Fibroblast of skin of right biceps (primary cell): ENCODE measurements around the gene WSCD1.
A peak's percentile ranks its signal among the peaks of the same experiment; 100 is the strongest.

ENCODE experiments used
- DNase-seq: peaks from one replicate; pipeline ENCODE4 v3.0.0-alpha.2; 2013

WSCD1 gene

DNA sequence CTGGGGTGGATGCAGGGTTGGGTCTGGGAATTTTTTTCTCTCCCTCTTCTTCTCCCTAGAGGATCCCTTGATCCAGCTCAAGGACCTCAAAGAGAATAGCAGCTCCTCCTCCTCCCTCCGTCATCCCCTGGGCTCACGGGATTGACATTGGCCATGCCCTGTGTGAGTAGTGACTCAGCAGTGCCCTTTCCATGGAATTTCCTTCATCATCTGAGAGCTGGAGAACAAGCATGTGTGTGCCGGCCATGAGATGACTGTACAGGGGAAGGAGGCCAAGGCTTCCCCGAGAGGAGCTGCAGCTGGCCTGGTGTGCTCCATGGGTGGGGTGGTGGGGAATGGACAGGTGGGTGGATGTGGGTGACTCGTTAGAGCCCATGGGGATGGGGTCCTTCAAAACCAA, 8.9 kb upstream of the WSCD1 start:
- peak; percentile 18 for DNase-seq

DNA sequence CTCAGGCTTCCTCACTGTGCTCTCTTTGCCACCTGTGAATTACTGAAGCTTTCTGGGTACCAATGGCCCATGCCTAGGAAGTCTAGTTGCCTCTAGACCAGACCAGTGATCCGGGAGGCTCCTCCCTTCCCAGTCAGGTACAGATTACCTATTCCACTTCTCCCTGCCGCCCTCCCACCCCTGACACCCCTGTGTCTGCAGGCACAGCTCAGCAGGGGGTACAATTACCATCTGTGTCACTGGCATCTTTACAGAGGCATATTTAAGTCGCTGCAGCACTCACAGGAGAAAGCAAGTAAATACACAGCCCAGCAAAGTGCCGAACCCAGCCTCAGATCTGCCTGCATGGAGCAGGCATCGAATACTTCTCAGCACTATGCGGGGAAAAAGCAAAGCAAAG, 5.3 kb upstream of the WSCD1 start:
- no peak for DNase-seq

DNA sequence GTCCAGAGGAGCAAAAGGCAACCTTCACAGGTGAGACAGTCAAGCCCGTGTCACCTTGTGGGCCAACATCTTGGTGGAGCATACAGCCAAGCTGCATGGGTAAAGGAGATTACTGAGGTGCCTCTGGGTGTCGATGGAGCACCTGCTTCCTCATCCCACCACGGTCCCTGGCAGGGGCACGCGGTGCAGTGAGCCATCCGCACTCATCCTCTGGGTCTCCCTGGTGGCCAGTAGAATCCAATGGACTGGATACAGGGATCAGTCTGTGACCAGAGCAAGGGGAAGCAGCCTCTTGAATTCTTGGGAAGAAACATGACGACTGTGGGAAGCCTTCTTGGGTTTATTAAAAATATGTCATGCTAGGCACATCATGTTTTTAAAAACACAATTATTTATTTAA, 4.8 kb upstream of the WSCD1 start:
- no peak for DNase-seq

DNA sequence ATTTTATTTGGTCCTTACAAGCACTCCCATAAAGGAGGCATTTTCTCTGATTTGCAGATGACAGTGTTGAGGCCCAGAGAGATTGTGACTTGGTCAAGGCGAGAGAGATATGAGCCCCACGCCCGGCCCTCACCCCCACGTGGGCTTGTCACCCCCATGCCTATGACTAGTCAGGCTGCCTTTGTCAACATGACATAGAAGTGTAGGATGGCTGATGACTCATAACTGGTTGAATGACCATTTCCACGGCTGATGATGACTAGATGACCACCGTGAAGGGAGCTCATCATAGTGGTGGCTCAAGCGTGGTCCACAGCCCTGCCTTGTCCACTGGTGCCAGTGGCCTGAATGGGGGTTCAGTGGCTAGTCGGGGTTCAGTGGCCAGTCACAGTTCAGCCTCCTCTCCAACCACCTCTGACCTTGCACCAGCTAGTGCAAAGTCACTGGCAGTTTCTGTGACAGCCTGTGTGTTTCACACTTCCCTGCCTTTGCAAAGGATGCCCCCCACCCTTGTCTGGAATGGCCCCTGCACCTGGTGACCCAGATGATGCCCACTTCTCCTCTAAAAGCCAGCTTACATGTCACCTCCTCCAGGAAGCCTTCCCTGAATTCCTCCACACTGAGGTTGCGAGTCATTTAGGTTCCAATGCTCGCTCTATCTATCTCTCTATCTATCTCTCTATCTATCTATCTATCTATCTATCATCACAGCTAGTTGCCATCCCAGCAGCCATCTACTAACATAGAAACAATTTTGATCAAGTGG, 3.8 kb upstream of the WSCD1 start:
- no peak for DNase-seq

DNA sequence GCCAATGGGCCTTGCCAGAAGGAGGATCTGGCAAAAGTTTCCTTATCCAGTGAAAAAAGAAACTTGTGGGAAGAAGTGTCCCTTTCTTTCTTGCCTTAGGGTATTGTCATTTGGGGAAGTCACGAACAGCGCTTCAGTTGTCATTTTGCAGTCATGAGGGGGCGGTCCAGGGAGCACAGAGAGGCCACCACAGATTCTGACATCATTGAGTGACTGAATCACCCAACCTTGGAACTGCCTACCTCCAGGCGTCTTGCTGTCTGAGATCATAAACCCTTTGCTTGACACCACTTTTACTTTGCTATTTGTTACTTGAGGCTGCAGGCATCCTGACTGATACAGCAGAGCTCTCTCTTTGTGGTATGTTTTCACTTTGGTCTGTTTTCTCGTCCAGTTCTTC, 3.1 kb upstream of the WSCD1 start:
- DNase-seq: no peak

DNA sequence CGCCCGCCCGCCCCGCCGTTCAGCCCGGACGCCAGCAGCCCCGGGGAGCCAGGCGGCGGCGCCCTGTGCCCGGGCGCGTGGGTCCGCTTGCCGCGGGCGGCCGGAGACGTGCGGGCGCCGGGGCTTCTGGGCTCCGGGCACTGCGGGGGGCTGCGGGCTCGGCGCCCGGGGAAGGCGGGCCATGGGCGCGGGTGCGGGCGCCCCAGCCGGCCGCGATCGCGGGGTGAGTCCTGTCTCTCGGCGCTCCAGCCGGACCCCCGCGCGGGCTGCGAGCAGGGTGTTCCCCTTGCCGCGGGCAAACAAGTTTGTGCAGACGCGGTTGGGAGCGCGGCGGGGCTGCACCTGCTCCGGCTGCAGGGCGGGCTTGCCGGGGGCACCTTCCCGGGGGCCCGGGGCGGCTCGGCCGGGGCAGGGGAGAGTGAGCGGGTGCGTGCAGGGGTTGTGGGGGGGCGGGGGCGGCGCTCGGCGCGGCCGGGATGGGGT, 292 bp downstream of the WSCD1 start:
- DNase-seq: no peak

DNA sequence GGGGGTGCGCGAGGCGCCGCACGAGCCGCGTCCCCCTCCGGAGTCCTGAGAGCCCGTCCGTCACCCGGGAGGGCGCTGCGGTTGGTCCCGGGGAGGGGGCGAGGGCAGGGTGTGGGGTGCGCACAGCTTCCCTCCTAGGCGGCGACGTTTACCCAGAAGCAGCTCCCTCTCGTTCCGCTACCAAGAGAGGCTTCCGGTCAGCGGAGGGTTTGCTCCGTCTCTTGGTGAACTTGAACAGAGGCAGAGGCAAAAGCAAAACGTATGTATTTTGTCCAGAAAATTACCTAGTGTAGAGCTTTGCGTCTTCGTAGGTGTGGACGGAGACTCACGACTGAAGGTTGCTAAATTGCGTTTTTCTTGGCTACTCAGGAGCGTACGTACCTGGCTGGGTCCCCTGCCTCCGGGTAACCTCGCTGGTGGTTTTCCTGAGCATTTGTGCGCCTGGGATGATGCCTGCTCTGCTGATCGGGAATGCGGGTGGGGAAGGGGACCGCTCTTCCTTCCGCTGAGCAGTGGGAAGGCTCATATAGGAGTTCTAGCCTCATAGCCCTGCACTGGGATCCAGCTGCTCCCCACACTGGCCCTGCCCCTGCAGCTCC, 833 bp downstream of the WSCD1 start:
- no peak for DNase-seq

DNA sequence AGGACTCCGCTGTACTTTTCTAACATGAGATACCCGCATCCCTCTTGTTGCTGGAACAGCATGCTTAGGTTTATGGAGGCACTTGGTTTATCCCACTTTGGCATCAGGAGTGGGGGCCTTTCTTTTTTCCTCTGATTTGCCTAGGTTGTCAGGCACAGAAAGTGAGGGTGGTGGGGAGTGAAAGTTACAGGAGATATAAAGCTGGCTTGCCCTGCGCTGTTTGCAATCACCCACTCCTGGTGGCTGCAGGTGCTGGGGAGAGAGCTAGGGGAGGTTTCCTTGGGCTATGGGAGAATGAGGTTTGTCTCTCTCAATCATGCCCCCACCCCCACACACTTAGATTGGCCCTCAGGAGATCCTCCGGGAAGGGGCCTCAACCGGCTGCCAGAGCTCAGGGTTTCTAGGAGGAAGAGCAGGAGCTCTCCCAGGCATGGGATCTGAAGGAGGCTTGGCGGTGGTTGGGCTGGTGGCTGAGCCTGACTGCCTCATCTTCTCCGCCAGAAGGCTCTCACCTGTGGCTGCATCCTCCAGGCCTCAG, 1.4 kb downstream of the WSCD1 start:
- no peak for DNase-seq

DNA sequence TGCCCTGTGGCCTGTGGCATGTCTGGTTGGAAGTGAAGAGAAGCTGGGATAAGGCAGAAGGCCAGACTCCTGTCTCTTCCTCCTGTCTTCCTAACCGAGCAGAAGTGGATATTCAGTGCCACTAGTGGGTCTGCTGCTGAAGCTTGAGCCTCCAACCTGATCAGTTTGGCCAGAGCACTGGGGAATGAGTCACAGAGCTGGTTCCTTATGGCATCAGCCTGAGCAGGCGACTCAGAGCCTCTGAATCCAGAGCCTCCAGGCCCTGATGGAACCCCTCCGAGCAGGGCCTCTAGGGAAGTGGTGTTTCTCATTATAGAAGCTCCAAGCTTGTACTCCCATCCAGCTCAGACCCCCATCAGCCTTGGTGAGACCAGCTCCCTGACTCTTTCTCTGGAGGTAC, 2.0 kb downstream of the WSCD1 start:
- DNase-seq: peak; percentile 27

DNA sequence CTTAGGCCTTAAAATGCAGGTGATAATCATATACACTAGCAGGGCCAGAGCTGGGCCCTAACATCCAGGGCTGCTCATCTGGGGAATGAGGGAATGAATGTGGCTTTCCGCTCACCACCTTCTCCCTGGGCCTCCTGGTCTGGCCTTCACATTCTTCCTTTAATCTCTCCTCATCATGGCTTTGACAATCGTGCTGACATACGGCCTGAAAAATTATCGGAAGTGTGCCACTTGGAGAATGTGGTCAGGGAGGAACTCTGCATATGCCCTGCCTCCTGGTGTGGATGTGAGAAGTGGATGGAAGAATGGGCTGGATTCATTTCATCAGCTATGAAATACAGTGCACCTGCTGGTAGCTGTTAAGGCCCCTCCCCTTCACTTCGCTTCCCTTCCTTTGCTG, 2.4 kb downstream of the WSCD1 start:
- DNase-seq: no peak

DNA sequence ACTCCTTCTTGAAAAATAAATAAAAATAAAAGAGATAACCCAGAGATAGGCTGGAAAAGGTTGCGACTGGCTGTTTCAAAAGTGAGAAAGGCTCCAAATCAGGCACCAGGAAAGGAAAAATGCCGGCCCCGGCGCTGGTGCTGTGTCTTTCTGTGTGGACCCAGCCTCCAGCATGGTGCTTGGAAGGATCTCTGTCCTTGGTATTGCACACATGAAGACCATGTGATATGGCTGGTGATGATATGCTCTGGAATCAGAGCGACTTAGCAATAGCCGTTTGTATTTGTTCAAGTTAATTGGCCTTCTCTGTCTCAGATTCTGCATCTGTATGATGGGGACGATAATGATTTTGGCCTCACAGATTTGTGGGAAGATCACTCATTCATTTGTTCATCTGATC, 3.4 kb downstream of the WSCD1 start:
- no peak for DNase-seq

DNA sequence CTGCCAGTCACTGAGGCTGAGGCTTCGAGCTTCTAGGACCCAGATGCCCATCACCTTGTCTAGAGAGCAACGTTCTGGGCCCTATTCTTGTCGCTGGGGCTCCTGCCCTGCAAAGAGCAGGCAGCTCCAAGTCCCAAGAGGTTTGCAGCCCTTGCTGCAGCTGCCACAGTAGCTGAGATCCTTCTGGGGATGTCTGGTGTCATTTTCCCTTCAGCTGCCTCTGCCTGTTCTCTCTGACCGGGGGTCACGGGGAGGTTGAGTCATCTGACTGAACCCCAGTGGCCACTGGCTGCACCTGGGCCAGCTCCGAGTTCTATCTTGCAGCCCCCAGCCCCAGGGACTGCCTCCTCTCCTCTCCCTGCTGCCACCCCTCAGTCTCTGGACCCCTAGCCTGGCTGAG, 4.9 kb downstream of the WSCD1 start:
- no peak for DNase-seq

DNA sequence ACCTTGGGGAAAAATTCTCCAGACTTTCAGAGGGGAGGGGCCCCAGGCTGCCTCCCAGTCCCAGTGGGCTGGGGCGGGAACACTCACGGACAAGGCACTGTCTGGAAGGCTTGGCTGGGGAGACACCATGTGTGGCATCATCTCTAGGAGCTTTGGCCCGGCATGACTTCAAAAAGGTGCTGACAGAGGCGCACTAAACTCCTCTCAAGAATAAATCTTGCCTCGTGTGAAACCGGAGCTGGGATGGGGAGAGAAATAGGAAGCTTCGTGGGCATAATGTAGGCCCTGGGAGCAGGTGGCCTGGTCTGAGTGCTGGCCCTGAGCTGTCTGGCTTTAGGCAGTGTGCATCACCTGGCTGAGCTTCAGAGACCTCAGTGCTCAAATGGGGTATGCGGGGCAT, 5.7 kb downstream of the WSCD1 start:
- no peak for DNase-seq

DNA sequence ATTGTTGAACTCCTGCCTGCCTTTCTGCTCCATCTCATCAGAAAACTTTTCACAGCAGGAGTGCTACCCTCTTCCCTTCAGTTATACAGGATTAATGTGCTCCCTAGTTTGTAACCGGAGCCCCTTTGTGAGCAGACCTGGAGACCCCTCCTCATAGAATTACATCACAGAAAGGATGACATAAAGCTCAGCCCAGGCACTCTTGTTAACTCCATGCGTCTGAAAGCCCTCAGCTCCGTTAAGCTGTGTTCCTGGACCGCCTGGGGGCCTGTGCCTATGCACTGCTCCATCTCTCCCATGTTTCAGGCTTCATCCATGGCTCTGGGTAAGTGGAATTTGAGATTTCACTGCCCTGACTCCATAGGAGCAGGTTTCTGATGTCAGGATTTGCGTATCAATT, 7.6 kb downstream of the WSCD1 start:
- no peak for DNase-seq

DNA sequence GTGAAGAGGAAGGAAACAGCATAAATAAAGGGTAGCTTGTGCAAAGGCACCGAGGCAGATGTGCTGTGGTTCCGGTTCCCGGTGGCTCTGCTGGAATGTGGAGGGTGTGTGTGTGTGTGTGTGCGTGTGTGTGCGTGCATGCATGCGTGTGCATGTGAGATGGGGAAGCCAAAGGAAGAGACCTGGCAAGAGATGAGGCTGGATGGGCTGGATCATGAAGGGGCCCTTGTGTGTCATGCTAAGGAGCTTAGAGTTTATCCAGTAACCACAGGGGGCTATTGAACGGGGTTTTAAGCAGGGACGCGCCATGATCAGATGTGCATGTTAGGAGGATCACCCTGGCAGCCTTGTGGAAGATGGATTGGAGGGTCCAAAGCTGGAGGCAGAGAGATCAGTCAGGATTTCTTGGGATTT, 8.3 kb downstream of the WSCD1 start:
- DNase-seq: no peak

DNA sequence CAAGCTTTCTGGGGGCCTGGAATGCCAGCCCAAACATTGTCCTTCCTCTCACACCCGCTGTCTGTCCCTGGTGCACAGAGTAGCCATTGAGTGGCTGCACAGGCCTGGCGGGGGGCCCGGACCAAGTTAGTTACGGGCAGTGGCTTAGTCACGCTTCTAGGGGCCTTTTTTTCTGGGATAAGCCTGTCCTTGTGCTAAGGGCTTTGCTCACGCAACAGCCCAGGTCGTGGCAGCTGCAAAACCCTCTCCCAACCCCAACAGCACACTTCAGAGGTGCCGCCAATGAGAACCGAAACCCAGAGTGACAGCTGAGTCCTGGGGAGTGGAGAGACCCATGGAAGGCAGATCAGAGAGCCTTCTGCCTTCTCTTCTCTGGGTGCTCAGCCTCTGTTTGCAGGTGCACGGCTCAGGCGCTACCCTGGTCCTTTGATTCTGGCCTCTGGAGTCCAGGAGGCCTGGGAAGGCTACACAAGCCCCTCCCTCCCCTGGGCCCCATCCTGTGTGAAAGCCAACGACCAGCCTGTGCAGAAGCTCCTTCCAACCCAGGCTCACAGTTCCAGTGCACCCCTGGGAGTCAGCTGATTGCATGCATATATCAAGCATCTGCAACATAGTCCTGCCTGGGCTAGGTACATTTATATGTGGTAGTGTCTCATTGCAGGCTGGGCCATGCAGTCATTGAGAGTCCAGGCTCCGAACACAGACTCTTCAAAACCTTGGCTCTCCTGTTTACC, 9.1 kb downstream of the WSCD1 start:
- no peak for DNase-seq

DNA sequence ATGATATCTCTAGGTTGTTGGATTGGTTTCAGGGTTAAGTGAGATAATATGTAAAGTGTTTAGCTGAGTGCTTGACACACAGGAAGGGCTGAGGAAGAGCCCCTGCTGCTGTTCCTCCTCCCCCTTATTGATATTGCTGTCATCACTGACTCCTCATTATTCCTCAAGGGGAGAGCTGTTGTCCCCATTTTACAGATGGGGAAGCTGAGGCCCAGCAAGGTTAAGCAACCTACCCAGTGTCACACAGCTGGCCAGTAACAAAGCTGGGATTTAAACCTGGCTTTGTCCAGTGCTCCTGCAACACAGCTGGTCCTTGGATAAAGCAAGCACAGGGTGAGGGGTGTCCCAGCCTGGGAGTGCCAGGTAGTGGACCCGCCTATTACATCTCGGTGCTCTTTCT, 9.8 kb downstream of the WSCD1 start:
- DNase-seq: no peak

DNA sequence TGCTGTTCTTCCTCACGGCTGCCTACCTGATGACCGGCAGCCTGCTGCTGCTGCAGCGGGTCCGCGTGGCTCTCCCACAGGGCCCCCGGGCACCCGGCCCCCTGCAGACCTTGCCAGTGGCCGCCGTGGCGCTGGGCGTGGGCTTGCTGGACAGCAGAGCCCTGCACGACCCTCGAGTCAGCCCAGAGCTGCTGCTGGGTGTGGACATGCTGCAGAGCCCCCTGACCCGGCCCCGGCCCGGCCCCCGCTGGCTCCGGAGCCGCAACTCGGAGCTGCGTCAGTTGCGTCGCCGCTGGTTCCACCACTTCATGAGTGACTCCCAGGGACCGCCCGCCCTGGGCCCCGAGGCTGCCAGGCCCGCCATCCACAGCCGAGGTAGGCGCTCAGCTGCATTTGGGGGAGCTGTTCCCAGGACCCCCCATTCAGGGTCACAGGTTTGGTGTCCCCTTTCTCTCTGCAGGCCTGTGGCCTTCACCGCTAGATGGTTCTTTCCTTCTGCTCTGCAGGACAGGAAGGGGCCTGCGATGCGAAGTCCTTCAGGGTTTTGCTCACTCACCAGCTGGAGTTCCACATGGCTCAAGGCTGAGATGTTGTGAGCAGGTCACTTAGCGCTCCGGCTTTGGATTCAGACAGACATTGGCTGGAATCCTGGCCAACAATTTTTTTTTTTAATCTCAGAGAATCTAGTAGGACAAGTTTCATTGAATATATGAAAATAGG, 10.7 kb downstream of the WSCD1 start:
- DNase-seq: no peak

DNA sequence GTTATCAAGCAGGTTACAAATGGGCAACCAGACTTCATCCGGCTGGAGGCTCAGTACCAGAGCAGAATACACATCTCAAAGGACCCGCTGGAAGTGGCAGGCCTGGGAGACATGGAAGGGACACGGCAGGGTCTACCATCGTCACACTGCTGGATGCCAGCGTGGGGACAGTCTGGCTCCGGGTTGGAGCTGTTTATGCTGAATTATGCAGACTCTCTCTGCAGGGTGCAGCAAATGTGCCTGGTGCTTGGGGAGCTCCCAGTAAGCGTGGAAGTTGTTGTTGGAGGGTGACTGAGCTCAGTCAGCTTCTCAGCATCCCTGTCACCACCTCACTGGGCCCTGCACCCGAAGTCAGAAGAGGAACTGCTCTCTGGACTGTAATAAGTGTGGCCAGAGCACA, 12.2 kb downstream of the WSCD1 start:
- no peak for DNase-seq

DNA sequence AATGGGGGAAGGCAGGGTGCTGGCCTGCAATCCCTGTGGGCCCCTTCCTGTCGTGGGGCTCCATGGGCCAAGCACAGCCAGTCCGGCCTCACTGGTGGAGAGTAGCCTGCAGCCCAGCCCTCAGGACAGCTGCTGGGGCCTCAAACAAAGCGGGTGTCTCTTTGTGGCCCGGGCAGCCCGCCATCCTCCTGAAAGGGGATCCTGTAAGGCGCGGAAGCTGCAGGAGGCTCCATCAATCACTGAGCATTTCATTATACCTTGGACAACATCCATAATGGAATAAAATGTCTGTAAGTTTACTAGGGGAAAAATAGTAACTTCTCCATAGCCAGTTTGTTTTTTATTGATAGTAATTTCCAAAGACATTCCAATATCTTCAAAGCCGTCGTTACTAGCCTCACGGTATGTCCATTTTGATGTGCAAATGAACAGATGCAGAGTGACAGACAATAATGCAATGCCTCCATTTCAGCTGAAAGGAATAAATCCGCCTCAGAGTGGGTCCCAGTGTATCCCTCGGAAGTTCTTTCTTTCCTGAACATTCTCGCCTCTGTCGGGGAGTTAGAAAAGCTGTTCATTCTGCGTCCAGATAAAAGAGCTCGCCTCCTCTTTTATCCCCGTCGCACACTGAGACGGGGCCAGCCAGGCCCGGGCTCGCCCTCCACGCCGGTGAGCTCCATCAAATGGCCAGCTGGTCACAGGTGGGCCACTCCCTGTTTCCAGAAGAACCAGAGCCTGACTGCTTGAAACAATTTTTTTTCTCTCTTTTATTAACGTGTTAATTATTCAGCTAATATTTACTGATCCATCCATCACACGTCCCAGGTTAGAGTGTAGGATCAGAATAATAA, 14.4 kb downstream of the WSCD1 start:
- DNase-seq: no peak

DNA sequence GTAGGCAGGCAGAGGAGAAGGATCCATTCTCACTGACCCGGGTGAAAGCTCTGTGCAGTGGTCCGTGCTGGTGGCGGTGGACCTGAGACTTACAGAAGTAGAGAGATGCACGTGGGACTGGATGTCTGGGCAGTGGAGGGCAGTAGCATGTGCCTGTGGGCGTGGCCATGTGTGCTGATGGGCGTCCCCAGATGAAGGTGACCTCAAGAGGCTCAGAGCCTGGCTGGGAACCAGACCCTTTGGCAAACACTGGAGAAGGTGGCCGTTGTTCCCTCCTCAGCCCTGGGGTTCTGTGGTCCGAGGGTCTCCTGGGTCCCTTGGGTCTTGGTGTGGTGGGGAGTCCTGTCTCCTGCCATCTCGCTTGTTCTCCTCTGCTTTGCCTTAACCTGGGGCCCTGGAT, 15.6 kb downstream of the WSCD1 start:
- no peak for DNase-seq
